ENCODE data around the gene NOL6. TPM values are rescaled to one million over a fixed set of nuclear protein-coding genes. Genes with fewer than 3 reads are reported as not detected.
"Not testable (repeated sequence)": the region's sequence is repeated elsewhere in the genome, so short reads cannot be mapped to it uniquely, and the experiment has no call there.

NOL6 gene
- polyA plus RNA-seq, 1 donor, result 20.8 TPM

DNA sequence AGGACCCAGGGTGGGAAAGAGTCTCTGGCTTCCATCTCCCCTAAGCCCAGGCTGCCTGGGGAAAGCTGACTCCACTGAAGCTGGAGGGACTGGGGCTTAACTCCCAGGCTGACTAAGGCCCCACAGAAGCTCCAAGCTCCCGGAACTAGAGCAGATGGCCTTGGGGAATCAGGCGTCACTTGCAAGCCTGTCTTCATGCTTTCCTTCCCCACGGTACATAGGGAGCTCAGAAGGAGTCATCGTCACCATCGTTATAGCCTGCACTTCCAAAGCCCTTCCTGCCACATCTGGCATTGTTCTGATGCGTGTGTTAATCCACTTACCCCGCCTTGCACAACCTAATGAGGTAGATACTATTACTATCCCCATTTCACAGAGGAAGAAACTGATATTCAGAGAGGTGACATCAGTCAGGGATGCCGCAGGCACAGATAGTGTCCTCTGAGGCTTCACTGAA, 37.9 kb downstream of the NOL6 start:
- DNase-seq (ENCODE audit: low read depth), result no peak

DNA sequence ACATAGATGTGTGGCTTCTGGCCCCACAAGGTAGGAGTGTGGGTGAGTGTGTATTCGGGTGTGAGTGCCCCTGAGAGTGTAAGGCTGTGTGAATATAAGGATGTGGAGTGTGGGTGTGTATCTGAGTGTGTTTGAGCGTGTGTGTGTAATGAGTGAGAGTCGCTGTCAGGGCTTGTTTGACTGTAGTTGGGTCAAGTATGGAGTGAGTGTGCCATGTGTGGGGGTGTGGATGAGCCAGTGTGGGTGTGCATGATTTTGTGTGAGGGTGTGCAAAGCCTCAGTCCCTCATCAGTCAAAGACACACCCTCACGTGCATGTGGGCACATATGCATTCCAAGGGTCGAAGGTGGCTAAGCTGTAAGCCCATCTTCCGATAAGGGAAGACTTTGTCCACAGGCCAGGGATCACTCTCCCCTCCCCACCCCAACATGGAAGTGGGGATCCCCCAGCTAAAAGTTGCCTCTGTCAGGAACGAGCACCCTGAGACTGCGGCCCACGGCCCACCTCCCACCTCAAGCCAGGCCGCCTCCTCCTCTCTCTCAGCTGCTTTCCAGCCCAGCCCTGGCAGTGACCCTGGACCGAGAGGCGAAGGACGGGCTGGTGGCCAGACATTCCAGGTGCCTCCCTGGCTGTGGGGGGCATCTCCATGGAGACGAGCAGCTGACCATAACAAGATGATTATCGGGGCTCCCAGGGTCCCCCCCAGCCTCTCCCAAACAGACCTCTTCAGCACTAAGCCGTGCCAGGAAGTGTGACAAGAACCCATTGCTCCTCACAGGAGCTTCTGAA, 39.2 kb downstream of the NOL6 start:
- no peak for DNase-seq (ENCODE audit: low read depth)

DNA sequence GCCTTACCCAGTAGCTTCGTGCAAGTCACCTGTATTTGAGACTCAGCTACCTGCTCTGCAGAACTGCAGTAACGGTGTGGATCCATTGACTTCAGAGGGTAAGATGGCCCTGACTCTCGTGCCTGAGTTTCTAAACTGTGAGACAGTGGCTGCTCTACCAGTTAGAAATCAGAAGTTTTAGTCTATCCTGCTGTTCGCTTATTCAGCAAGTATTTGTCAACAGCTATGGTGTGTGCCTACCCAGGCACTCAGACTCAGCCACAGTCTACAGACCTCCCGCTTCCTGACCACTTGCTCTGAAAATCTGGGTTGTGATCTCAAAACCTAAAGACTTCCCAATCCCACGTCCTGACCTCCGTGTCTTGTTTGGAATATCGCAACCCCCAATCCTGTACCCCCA, 39.9 kb downstream of the NOL6 start:
- DNase-seq (ENCODE audit: low read depth), result no peak

DNA sequence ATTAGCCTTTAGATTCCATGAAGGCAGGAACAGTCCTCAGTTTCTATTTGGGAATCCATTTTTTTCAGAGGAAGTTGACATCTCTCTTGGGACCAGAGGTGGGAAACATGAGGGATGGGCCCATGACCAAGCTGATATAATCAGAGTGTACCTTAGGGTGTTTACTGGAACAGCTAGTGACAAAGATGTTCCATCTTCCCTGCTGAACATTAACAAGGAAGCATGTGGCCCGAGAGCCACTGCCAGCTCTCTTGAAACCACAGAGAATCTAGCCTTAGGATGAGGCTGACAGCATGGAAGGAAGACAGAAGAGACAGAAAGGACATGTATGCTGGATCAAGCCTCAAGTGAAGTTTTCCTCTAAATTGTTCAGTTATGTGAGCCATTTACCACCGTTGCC, 42.3 kb downstream of the NOL6 start:
- no peak for DNase-seq (ENCODE audit: low read depth)

DNA sequence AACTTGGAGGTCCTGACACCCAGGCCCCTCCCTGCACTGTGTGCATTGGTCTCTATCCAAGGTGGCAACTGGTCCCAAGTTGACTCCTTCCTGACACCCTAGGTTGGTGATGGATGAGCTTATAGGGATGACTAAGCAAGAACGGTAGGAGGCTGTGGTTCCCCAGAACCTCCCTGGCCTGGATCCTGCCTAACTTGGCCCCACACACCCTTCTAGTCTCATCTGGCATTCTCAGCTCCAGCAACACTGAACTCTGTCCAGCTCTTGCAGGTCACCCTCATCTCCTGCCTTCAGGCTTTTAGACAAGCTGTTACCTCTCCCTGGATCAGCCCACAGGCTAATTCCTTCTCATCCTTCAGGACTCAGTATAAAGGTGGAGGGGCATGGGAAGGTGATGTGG, 42.8 kb downstream of the NOL6 start:
- no peak for DNase-seq (ENCODE audit: low read depth)

DNA sequence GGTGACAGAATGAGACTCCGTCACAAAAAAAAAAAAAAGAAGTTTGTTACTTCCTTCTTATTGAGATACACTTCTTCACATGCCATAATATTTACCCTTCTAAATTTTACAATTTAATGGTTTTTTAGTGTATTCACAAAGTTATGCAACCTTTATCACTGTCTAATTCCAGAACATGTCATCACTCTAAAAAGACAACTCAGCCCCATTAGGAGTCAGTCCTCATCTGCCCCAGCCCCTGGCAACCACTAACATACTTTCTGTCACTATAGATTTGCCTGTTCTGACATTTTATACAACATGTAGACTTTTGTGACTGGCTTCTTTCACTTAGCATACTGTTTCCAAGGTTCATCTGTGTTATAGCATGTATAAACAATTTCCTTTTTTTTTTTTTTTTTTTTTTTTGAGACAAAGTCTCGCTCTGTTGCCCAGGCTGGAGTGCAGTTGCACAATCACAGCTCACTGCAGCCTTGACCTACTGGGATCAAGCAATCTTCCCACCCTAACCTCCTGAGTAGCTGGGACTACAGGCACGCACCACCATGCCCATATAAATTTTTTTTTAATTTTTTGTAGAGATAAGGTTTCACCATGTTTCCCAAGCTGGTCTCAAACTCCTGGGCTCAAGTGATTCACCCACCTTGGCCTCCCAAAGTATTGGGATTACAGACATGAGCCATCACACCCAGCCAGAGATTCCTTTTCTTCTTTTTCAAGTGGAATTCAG, 44.3 kb downstream of the NOL6 start:
- DNase-seq (ENCODE audit: low read depth), result no peak

DNA sequence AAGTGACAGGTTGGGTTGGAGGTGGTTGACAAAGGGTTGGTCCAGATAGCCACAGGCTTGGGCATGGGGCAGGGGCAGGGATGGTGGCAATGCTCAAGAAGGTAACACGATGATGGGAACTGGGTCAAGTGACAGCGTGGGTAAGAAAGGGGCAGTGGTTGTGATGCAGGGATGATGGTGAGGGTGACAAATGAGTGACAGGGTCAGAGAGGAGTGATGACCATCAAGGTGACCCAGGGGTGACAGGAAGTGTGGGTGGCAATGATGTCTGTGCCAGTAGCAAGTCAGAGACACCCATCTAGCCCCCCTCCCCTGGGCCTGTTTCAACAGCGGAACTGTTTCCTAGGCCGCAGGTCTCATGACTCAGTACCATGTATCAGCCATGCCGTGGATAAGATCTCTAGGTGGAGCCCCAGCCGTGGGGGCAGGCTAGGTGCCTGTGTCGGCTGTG, 46.9 kb downstream of the NOL6 start:
- DNase-seq (ENCODE audit: low read depth), result no peak

DNA sequence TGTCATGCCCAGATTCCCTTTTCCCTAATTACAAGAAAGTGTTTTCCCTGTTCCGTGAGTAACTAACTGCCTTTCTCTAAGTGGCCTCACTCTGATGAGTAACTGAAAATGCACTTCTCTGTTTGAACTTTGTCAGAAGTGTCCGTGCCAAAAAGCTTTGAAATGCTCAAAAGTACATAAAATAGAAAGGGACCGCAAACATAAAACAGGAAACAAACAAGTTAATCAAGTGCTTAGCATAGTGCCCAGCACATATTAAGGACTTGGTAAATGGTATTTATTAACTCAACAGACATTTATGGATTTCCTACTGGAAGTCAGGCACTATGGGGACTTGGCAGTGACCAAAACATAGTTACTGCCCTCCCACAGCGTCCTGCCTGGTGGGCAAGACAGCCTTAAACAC, 48.6 kb downstream of the NOL6 start:
- DNase-seq (ENCODE audit: low read depth), result no peak

DNA sequence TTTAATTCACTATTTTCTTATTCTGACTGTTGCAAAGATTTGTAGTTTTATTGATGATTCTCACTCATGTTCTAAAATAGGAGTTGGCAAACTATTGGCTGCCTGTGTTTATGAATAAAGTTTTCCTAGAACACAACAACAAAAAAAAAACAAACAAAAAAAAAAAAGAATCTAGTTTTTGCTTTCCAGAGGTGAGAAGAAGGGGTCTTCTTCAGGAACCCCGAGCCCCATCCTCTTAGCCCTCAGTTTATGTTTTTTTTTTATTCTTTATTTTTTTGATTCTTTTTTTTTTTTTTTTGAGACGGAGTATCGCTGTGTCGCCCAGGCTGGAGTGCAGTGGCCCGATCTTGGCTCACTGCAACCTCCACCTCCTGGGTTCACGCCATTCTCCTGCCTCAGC, 49.2 kb downstream of the NOL6 start:
- DNase-seq (ENCODE audit: low read depth), result not testable (repeated sequence)

DNA sequence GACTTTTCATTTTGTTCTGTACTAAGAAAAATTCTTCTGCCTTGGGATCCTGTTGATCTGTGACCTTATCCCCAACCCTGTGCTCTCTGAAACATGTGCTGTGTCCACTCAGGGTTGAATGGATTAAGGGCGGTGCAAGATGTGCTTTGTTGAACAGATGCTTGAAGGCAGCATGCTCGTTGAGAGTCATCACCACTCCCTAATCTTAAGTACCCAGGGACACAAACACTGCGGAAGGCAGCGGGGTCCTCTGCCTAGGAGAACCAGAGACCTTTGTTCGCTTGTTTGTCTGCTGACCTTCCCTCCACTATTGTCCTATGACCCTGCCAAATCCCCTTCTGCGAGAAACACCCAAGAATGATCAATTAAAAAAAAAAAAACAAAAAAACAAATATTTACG, 49.7 kb downstream of the NOL6 start:
- DNase-seq (ENCODE audit: low read depth), result not testable (repeated sequence)

DNA sequence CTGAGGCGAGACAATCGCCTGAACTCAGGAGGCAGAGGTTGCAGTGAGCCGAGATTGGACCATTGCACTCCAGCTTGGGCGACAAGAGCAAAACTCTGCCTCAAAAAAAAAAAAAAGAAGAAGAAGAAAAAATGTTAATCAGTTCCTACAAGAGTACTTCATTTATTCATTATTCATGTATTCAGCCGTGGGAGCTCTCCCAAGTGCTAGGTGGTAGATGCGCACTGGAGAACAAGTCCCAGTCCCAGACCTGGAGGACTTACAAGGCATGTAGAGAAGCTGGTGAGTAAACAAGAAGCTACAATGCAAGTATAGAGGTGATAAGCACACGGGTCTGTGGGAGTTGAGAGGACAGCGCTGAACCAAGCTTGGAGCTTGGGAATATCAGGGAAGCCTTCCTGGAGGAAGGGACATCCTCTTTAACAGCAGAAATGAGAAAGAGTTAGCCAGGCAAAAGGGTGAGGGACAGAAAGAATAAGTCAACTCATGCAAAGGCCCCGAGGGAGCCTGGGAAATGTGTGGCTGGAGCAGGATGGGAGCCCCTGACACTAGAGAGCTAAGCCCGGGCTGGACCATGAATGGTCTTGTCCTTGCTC, 53.9 kb downstream of the NOL6 start:
- no peak for DNase-seq (ENCODE audit: low read depth)

DNA sequence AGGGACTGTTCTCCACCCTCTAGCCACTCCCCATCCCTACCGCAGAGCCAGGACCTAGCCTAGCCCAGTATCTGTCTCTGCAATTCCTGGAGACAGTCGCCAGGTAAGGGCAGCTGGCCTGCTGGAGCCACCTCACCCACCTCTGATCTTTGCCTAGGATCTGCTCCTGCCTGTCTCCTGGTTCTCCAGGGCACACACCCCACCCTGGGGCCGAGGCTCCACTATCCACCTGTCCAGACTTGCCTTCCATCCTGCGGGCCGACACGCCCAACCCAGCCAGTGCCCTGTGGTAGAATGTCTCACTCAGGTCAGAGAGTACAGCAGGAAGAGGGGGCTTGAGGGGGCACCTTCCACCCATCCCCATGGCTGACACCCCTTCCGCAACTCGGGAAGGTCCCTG, 55.6 kb downstream of the NOL6 start:
- DNase-seq (ENCODE audit: low read depth), result no peak

DNA sequence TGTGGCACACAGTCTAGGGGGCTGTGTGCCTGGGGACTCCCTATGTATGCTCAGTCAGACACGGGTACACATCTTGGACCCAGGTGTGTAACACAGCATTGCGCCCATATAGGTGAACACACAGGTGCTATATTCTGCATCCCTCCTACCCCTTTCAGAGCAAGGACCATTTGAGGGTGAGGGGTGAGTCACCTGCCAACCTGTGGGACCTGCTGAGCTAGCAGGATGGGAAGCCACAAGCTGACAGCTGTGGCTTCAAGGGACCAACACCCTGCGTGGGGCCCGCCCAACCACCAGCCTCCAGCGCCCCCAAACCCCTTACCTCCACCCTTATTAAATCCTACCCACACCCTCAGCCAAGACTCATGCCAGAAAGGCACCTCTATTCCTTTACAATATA, 56.7 kb downstream of the NOL6 start:
- no peak for DNase-seq (ENCODE audit: low read depth)

DNA sequence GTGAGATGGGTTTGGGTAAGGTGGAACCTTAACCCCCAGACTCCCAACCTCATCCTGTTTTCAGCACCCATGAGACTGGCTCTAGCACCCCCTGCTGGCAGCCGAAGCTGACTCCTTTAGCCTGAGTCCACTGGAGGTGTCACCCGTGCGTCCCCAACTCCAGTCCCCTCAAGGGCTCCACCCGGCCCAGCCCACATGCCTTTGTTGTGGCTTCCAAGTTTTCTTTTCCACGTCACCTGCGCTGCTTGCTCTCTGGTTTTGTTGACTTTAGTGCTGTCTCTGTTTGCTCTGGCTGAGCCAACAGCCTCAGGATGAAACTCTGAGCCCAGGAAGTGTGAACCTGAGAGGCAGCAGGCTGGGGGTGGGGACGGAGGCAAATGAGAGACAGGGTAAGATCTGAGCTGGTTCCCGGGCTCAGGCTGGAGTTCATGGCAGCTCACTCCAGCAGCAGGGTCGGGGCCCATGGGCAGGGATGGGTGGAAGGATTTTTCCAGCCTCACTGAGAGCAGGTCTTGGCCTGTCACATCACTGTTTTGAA, 58.2 kb downstream of the NOL6 start:
- no peak for DNase-seq (ENCODE audit: low read depth)

DNA sequence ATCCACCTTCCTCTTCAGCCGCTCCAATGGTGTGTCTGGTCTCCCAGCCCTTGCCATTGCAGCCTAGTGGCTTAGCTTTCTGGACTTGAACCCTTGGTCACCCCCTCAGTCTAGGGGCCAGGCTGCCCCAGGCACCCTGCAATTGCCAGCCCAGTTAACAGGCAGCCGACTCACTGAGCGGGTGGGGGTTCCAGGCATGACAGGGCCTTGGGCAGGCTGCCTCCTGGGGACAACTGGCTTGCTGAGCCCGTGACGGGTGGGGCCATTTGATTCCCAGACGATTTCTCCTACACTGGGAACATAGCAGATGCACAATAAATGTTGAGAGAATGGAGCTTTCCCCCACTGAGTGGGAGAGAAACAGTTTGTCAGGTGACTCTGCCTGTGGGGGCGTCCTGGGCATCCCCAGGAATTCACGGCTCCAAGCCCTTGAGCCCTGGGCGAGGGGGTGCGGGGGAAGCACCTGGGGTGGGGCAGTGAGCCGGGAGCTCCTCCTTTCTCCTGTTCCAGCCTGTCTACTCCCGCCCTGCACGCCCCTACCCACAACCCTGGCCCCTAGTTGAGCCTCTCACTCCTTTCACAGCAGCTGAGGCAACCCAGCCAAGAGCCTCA, 58.7 kb downstream of the NOL6 start:
- DNase-seq (ENCODE audit: low read depth), result no peak

DNA sequence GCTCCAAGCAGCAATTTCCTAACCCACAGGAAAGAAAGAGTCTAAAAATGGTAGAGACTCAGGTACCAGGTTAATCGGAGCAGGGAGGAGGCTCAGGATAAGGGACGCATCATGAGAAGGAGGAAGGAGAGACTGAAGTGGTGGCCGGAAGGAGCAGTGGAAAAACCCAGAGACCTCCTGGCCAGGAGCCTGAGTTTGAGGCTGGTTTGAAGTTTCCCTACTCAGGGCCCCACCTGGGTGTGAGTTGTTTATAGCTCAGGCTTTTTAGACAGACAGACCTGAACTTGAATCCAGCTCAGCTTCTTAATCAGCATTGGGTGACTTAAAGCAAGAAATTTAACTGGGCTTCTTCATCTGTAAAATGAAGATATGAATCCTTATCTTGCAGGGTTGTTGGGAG, 59.5 kb downstream of the NOL6 start:
- no peak for DNase-seq (ENCODE audit: low read depth)

Other genes with a start within 250 kb of the NOL6 start
- not detected for gene SPINK4, start 233.8 kb downstream of the NOL6 start, polyA plus RNA-seq (ENCODE audit: insufficient read length)
- 75.7 TPM for gene BAG1, start 209.2 kb downstream of the NOL6 start, polyA plus RNA-seq (ENCODE audit: insufficient read length)
- 72.3 TPM for gene CHMP5, start 208.9 kb downstream of the NOL6 start, polyA plus RNA-seq (ENCODE audit: insufficient read length)
- gene NFX1, start 183.4 kb downstream of the NOL6 start, polyA plus RNA-seq (ENCODE audit: insufficient read length), result 26.0 TPM
- 1.9 TPM for gene AQP7, start 71.4 kb downstream of the NOL6 start, polyA plus RNA-seq (ENCODE audit: insufficient read length)
- 5.3 TPM for gene AQP3, start 26.3 kb downstream of the NOL6 start, polyA plus RNA-seq (ENCODE audit: insufficient read length)
- 0.06 TPM for gene ANKRD18B, start 50.3 kb upstream of the NOL6 start, polyA plus RNA-seq (ENCODE audit: insufficient read length)

All from forelimb muscle (tissue), 1 donor.